GM19099 (cell line): ENCODE measurements around the gene DNAJC3.

Source experiments
- POLR2A ChIP-seq: IDR thresholded peaks from 3 replicates; pipeline ENCODE4 v1.6.1; 2011; ENCODE audit warnings: low read depth; ENCODE audit not compliant: insufficient read length; ENCODE audit errors: extremely low read depth

The DNAJC3 gene

DNA sequence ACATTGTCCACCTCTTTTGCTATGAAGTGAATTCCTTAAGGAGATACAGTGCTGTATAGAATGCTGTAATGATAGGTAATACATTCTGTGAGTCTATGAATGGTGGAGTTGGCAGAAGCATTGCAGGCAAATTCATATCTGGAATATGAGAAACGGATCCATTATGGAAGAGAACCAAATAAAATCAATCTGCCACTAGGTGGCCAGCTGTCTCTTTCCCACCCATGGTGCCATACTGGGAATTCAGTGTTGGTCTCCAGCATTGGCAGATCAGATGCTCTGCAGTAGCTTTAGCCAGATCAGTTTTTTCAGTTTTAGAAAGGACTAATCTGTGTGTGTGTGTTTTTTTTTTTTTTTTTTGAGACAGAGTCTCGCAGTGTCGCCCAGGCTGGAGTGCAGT, 27.6 kb downstream of the DNAJC3 start:
- no peak for TF ChIP-seq POLR2A

DNA sequence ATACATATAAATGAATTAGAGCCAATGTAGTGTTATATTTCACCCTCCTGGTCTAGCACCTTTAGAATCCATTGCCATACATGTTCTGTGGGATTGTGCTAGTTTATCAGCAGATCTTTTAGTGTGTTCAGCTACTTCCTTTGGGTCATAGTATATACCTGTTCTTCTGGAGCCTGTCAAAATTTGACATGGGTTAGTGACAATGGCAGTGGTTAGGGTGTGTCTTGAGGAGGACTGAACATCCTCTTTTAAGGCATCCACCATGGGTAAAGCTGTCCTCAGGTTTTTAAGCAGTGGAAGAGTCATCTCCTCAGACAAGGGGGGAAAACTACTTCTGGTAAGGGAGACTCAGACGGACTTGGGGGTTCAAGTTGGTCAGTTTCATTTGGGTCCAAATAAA, 29.4 kb downstream of the DNAJC3 start:
- no peak for TF ChIP-seq POLR2A

DNA sequence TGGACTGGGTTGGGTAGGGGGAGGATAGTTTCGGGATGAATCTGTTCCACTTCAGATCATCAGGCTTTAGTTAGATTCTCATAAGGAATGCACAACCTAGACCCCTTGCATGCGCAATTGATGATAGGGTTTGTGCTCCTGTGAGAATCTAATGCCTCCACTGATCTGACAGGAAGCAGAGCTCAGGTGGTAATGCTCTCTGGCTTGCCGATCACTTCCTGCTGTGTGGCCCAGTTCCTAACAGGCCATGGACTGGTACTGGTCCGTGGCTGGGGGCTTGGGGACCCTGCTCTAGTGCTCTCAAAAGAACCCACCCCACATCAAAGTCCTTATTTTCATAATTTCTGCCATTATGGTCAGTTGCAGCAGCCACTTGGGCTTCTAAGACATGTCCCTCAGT, 30.1 kb downstream of the DNAJC3 start:
- TF ChIP-seq POLR2A, result no peak

DNA sequence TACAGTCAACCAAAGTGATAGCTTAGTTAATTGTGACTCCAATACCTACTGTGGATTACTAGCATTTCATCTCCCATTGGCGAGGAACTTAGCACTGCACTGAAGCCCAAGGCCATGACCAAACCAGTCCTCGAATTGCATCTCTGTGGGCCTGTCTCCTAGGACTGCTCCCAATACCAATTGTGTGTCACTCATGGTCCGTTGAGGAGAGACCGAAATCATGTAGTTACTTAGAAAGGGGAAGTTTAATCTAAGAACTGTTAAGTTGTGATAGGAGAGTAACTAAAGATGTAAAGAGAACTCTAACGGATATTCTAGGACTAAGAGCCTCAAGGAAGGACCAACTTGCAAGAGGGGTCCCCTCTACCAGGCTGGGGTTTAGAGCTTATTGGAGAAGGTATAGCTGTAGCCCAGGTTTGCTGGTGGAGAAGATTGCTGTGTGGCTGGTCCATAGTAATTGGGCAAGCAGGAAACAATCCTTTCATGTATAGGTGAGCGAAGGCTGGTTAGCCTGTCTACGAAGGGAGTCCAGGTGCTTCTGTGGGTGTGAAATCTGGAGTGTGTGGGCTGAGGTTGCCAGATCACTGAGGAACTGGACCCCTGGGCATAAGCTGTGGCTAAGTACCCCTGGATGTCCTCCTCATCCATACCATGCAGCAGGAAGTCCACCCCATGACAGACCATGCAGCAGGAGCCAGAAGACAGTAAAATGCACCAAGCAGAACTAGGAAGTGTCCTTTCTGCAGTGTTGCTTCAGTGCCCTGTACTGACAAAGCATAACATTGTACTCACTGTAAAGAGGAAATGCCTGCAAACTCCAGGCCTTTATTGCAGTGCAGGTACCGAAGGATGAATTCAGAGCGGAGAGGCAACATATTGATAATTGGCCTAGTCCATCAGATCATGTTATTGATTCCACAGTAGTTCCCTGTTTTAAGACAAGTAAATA, 30.8 kb downstream of the DNAJC3 start:
- no peak for TF ChIP-seq POLR2A

DNA sequence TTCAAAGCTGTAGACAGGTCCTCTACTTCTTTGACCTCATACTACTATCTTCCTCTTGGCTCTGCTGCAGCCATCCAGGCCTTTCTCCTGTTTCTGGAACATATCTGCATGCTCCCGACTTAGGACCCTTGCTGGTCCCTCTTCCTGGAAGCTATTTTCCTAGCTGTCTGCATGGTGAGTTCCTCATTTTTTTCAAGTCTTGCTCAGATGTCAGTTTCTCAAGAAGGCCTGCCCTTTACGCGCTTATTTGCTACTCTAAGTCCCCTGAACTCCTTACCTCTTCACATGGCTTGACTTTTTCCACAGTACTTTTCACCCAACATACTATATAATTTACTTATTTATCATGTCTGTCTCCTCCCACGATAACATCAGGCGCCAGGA, 31.4 kb downstream of the DNAJC3 start:
- TF ChIP-seq POLR2A, result no peak

DNA sequence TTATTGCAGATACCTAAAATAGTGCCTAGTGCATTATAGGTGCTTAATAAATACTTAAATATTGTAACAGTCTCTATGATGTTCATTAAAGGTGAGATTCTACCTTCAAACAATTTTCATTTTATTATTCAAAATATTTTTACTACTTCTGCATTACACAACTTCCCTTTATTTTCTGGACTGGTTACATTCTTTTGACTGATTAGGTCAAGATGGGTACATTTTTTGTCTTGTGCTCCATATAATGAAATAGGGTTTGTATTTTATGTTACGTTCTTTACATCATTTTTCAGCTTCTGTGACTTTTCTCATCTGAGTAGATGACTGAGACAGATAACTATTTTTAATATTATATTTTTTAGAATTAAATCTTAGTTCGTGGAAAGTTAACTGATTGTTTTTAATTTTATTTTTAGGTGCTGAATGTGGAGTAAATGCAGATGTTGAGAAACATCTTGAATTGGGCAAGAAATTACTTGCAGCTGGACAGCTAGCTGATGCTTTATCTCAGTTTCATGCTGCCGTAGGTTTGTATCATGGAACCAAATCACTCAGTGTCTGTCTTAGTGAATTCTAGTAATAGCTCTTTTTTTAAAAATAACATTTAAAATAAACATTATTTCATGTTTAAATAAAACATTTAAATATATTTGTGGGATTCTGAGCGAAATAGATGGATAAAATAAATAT, 32.0 kb downstream of the DNAJC3 start:
- no peak for TF ChIP-seq POLR2A

DNA sequence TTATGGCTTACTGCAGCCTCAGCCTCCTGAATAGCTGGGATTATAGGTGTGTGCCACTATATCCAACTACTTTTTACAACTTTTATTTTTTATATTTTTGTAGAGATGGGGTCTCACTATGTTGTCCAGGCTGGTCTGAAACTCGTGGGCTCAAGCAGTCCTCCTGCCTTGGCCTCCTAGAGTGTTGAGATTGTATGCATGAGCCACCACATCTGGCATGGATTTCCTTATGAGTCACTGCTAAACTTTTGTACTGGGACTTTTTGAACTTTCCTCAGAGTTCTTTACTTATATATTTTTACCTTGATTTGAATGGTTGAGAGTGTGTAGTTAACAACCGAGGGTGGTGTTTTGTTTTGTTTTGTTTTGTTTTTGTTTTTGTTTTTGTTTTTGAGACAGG, 33.4 kb downstream of the DNAJC3 start:
- TF ChIP-seq POLR2A, result no peak

DNA sequence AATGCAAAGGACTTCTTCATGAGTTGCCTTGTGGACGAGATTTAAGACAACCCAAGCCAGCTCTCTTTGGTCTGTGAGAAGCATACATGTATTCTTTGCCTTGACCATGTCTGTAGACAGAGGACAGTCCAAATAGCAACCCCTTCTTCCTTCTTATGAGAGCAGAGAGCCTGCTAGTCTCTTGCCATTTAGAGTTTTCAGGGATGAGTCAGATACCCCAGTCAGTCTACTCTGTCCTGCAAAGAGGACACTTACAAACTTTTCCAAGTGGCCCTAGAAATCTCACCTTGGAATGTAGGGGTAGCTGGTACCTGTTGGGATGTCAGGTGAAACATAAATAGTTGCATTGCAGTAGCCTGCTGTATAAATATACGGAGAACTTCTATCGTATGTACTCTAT, 36.7 kb downstream of the DNAJC3 start:
- TF ChIP-seq POLR2A, result no peak

DNA sequence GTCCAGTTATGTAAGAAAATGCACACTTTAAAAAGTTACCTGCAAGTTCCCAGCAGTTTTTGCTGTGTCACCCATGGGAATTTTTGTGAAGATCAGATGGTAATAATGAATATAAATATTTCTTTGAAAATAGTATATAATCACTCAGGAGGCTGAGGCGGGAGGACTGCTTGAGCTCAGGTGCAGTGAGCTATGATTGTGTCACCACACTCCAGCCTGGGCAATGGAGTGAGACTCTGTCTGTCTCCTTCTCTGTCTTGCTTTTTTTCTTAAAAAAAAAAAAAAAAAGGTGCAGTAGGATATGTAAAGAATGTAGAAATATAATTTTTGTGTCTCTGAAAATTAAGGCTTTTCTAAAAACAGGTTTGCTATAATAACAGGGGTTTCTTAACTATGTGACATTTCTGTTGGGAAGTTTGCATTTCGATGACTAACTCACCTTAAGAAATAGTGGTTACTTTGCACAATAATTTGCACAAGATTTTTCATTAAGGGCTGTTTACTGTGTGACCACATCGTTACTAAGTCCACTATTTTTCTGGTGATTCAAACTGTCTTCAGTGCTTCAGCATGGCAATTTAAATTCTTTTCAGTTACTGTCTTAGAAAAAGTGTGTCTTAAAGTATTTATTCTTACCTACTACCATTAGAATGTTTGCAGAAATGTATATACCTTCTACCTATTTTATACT, 37.3 kb downstream of the DNAJC3 start:
- TF ChIP-seq POLR2A, result no peak

DNA sequence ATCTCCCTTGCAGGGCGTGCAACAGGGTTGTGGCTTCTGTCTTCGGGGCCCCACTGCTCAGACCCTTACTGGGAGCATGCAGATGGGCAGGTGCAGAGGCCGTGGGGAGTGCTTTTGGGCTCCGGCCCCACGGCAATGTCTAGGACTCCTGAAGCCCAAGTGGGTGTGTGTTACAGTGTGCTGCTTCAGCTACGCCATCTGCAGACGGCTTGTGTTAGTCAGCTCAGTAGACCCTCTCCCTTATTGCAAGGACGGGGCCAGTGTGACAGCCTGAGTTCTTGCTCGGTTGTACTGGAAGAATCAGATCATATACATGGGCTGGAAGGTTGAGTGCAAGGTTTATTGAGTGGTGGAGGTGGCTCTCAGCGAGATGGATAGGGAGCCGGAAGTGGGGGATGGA, 39.3 kb downstream of the DNAJC3 start:
- no peak for TF ChIP-seq POLR2A

DNA sequence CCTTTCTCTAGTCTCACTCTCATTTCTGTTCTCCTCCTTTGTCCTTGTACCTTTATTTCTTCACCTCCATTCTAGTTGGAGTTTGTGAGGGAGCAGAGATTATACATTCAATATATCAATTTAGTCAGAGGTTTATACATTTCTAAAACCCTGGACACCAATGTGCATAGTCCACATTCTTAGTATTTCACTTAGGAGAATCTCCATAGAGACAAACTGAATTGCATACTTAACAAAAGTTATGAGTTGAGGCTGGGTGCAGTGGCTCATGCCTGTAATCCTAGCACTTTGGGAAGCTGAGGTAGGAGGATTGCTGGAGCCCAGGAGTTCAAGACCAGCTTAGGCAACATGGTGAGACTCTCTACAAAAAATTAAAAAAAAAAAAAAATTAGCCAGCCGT, 45.3 kb downstream of the DNAJC3 start:
- TF ChIP-seq POLR2A, result no peak

DNA sequence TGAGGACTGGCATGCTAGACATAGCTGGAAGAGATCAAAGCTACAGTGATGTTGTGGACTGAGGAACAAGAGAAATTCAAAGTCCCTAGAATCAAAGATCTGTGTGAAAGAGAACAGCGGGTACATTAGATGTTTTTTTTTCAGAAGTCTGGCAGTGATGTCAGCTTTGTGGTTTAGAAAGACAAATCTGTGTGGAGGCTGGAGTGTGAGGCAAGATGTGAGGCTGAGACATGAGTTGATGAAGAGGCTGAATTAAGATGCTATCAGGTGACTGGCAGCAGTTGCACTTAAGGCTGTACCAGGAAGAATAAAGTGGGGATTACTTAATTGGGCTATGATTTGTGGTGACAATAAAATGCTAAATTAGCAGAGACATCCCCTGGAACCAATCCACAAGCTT, 46.5 kb downstream of the DNAJC3 start:
- no peak for TF ChIP-seq POLR2A

DNA sequence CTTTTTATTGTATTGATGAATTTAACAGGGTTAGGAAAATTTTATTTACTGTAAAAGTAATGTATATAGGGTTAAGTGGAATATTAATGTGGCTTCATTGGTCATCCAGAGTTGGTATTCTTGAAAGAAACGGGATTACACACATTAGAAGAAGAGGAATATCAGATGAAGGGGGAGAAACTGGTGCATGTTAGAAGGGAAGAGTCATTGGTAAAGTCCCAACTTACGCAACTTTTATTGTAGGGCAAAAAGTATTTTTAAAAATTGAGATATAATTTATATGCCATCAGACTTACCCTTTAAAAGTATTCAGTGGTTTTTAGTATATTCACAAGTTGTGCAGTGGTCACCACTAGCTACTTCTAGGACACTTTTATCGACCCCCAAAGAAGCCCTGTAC, 47.3 kb downstream of the DNAJC3 start:
- no peak for TF ChIP-seq POLR2A

DNA sequence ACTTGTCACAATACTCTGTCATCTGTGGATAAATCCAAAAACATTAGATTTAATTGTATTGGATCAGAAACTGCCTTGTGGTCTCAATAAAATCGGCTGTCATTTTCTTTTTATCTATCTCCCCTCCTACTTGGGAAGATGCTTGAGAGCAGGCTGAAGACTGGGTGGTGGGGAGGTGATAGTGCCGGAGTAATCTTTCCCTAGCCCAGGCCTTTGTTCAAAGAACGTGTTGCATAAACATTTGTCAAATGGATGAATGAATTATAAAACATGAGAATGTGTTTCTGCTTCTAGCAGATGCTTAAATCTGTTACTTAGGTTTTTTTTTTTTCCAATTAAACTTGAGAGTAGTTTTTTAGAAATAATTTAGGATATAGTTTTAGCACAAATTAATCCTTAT, 49.9 kb downstream of the DNAJC3 start:
- no peak for TF ChIP-seq POLR2A

DNA sequence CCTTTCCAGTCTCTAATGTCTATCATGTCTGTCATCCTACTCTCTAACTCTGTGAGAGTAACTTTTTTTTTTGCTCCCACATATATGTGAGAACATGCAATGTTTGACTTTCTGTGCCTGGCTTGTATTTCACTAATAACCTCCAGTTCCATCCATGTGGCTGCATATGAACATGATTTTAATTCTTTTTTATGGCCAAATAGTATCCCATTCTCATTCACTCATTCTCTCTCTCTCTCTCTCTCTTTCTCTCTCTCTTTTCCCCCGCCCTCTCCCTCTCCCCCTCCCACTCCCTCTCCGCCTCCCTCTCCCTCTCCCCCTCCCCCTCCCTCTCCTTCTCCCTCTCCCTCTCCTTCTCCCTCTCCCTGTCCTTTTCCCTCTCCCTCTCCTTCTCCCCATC, 52.0 kb downstream of the DNAJC3 start:
- TF ChIP-seq POLR2A, result no peak

DNA sequence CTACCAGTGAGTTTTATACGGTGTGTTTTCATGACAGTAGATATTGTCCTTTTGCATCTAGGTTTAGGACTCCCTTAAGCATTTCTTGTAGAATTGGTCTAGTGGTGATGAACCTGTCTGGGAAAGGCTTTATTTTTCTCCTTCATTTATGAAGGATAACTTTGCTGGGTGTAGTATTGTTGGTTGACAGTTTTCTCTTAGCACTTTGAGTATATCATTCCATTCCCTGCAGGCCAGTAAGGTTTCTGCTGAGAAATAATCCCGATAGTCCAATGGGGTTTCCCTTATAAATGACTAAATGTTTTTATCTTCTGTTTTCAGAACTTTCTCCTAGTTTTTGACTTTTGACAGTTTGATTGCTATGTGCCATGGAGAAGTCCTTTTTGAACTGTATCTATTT, 57.2 kb downstream of the DNAJC3 start:
- no peak for TF ChIP-seq POLR2A
